HepG2 (cell line): ENCODE results near the gene SPNS2. TPM values are rescaled to one million over a fixed set of nuclear protein-coding genes. Genes with fewer than 3 reads are reported as not detected.
A peak's percentile ranks its signal among the peaks of the same experiment; 100 is the strongest.

Experiments used
- FOXA3 ChIP-seq: IDR thresholded peaks from 2 replicates; pipeline ENCODE4 v1.6.1; 2016; ENCODE audit warnings: missing genetic modification reagents, missing compliant biosample characterization
- HNF4G ChIP-seq, 2 experiments: sonication (generic) in 1 of 2; formaldehyde crosslinking in 1 of 2; IDR thresholded peaks; 2 replicates each; pipeline versions ENCODE4 v1.4.0 to v1.6.1; 2011 to 2020; ENCODE audit warnings: borderline replicate concordance in 2 of 2, low read depth in 2 of 2, mild to moderate bottlenecking in 2 of 2, low read length in 1 of 2, missing genetic modification reagents in 1 of 2, moderate library complexity in 1 of 2
- KDM4B ChIP-seq: sonication (generic); formaldehyde crosslinking; IDR thresholded peaks from 2 replicates; pipeline ENCODE4 v1.4.0; 2020; ENCODE audit warnings: missing genetic modification reagents
- KLF15 ChIP-seq: sonication (generic); formaldehyde crosslinking; IDR thresholded peaks from 2 replicates; pipeline ENCODE4 v1.8.1; 2023; ENCODE audit warnings: borderline replicate concordance, mild to moderate bottlenecking, inconsistent platforms, missing genetic modification reagents, mixed read lengths
- MIER3 ChIP-seq: IDR thresholded peaks from 2 replicates; pipeline ENCODE4 v1.6.1; 2016; ENCODE audit warnings: missing compliant biosample characterization, borderline replicate concordance
- MXI1 ChIP-seq: IDR thresholded peaks from 3 replicates; pipeline ENCODE4 v1.6.1; 2012; ENCODE audit warnings: low read depth, low read length, inconsistent platforms, borderline replicate concordance
- NFKB2 ChIP-seq: sonication (generic); formaldehyde crosslinking; IDR thresholded peaks from 2 replicates; pipeline ENCODE4 v1.4.0; 2020; ENCODE audit warnings: missing genetic modification reagents, borderline replicate concordance
- NR2F6 ChIP-seq, 2 experiments: IDR thresholded peaks; 2 replicates each; pipeline ENCODE4 v1.6.1; 2016; ENCODE audit warnings: antibody characterized with exemption in 1 of 2, mild to moderate bottlenecking in 1 of 2
- PRDM4 ChIP-seq: sonication (generic); formaldehyde crosslinking; IDR thresholded peaks from 2 replicates; pipeline ENCODE4 v1.9.0; 2021; ENCODE audit warnings: missing genetic modification reagents, borderline replicate concordance
- SMAD3 ChIP-seq: sonication (generic); formaldehyde crosslinking; IDR thresholded peaks from 2 replicates; pipeline ENCODE4 v1.4.0; 2020; ENCODE audit warnings: missing genetic modification reagents
- SOX13 ChIP-seq, 3 experiments: fragments of 450-650 bp in 1 of 3; sonication (generic) in 1 of 3; formaldehyde crosslinking in 1 of 3; IDR thresholded peaks in 2 of 3; conservative IDR thresholded peaks in 1 of 3; 2 replicates each; pipeline versions ENCODE4 v1.5.0 to v1.6.1; 2016 to 2020; ENCODE audit warnings: antibody characterized with exemption in 1 of 3, mild to moderate bottlenecking in 1 of 3, missing compliant biosample characterization in 1 of 3, missing genetic modification reagents in 1 of 3, moderate library complexity in 1 of 3
- TP53 ChIP-seq: sonication (generic); formaldehyde crosslinking; conservative IDR thresholded peaks from 2 replicates; pipeline ENCODE4 v1.4.0; 2020; ENCODE audit warnings: missing genetic modification reagents
- ZBTB3 ChIP-seq: sonication (generic); formaldehyde crosslinking; IDR thresholded peaks from 2 replicates; pipeline ENCODE4 v1.4.0; 2020; ENCODE audit warnings: low read depth, mild to moderate bottlenecking, moderate library complexity, missing genetic modification reagents, borderline replicate concordance
- ZBTB7B ChIP-seq: sonication (generic); formaldehyde crosslinking; IDR thresholded peaks from 2 replicates; pipeline ENCODE4 v1.4.0; 2020; ENCODE audit warnings: missing genetic modification reagents
- ZNF124 ChIP-seq: sonication (generic); formaldehyde crosslinking; IDR thresholded peaks from 2 replicates; pipeline ENCODE4 v1.4.0; 2020; ENCODE audit warnings: missing genetic modification reagents
- ZNF614 ChIP-seq: IDR thresholded peaks from 2 replicates; pipeline ENCODE4 v1.6.1; 2018; ENCODE audit warnings: missing biosample characterization, missing genetic modification reagents, inconsistent platforms, borderline replicate concordance
- ZNF629 ChIP-seq: sonication (generic); formaldehyde crosslinking; conservative IDR thresholded peaks from 2 replicates; pipeline ENCODE4 v1.5.0; 2020; ENCODE audit warnings: missing genetic modification reagents
- ZNF7 ChIP-seq: IDR thresholded peaks from 2 replicates; pipeline ENCODE4 v1.6.1; 2016; ENCODE audit warnings: missing biosample characterization, missing genetic modification reagents
- ZSCAN25 ChIP-seq: sonication (generic); formaldehyde crosslinking; IDR thresholded peaks from 2 replicates; pipeline ENCODE4 v1.8.0; 2022; ENCODE audit warnings: mild to moderate bottlenecking, missing genetic modification reagents
- ZSCAN30 ChIP-seq: sonication (generic); formaldehyde crosslinking; IDR thresholded peaks from 2 replicates; pipeline ENCODE4 v1.5.0; 2020; ENCODE audit warnings: mild to moderate bottlenecking, missing genetic modification reagents
- polyA plus RNA-seq, 8 experiments: library from polyadenylated mRNA; depleted of rRNA in 3 of 8; stranded (reverse) in 7 of 8; unstranded in 1 of 8; fragments of >200 nt; fragmentation: Illumina TruSeq in 4 of 8; extraction: Trizol in 4 of 8; gene quantifications; 2 replicates each; pipeline versions ENCODE4 v1.2.1 to v1.2.3, GENCODE V29; 2011 to 2016; ENCODE audit warnings: low read depth in 4 of 8, missing spikeins in 1 of 8, mixed read lengths in 1 of 8; ENCODE audit not compliant: insufficient read depth in 1 of 8
- total RNA-seq, 5 experiments: library from RNA; depleted of rRNA; stranded (reverse); fragments of >200 nt; fragmentation: Illumina TruSeq; extraction: Trizol; gene quantifications; 2 replicates each; pipeline ENCODE4 v1.2.3, GENCODE V29; 2016; ENCODE audit warnings: low read depth in 1 of 5
- TF ChIP-seq, protein P1 (sequence below): sonication (generic); formaldehyde crosslinking; IDR thresholded peaks from 2 replicates; pipeline ENCODE4 v1.4.0; 2020; ENCODE audit warnings: mild to moderate bottlenecking, missing genetic modification reagents, borderline replicate concordance

The SPNS2 gene
- total and polyA plus RNA-seq, 2 of the 13 experiments (the other 11 are each of a cell fraction or from before 2014, with no cell fraction given), result 0.01 TPM; not detected in 1

DNA sequence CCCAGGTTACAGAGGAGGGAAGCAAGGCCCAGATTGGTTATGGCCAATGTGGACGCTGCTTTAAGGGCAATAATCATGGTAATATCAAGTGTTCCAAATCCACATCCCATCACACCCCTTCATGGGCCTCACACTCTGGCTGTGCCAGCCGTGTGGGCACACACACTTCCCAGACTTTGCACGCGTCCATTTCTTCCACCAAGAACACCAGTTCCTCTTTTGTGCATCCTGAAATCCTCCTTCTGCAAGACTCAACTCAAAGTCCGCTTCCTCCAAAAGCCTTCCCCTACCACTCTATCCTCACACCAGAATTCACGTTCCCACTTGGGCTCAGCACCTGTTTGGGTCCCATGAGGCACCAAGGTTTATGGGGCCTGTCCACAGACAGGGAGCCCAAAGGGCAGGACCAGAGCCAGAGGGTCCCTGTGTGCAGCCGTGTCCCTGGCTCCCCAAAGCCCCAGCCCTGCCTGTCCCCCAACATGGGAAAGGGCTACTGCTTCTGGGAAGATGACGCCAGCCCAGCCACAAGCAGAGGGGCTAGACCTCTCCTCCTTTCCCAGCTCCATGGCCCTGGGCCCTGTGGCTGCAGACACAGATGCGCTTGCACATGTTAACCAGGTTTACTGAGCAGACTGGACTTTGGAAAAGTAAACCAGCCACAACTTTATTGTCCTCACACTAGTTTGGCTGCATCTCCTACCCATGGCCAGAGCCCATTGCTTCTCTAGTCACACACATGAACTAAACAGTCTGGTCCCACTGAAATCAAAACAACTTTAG lies 44.7 kb upstream of the SPNS2 start (continued):
- TF ChIP-seq, protein P1, sequence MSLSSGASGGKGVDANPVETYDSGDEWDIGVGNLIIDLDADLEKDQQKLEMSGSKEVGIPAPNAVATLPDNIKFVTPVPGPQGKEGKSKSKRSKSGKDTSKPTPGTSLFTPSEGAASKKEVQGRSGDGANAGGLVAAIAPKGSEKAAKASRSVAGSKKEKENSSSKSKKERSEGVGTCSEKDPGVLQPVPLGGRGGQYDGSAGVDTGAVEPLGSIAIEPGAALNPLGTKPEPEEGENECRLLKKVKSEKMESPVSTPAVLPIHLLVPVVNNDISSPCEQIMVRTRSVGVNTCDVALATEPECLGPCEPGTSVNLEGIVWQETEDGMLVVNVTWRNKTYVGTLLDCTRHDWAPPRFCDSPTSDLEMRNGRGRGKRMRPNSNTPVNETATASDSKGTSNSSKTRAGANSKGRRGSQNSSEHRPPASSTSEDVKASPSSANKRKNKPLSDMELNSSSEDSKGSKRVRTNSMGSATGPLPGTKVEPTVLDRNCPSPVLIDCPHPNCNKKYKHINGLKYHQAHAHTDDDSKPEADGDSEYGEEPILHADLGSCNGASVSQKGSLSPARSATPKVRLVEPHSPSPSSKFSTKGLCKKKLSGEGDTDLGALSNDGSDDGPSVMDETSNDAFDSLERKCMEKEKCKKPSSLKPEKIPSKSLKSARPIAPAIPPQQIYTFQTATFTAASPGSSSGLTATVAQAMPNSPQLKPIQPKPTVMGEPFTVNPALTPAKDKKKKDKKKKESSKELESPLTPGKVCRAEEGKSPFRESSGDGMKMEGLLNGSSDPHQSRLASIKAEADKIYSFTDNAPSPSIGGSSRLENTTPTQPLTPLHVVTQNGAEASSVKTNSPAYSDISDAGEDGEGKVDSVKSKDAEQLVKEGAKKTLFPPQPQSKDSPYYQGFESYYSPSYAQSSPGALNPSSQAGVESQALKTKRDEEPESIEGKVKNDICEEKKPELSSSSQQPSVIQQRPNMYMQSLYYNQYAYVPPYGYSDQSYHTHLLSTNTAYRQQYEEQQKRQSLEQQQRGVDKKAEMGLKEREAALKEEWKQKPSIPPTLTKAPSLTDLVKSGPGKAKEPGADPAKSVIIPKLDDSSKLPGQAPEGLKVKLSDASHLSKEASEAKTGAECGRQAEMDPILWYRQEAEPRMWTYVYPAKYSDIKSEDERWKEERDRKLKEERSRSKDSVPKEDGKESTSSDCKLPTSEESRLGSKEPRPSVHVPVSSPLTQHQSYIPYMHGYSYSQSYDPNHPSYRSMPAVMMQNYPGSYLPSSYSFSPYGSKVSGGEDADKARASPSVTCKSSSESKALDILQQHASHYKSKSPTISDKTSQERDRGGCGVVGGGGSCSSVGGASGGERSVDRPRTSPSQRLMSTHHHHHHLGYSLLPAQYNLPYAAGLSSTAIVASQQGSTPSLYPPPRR, result peak; percentile 55; the same call in 1 of the 2 replicates
- TF ChIP-seq ZSCAN30 (CRISPR knock-in tag) (no peak), ZNF614 (CRISPR knock-in tag) (peak; percentile 82; the same call in 1 of the 2 replicates), FOXA3 (CRISPR knock-in tag) (peak; percentile 93), KLF15 (CRISPR knock-in tag) (no peak), TP53 (no peak), SMAD3 (CRISPR knock-in tag) (peak; percentile 36; the same call in 1 of the 2 replicates), SOX13 (IDR thresholded peaks at IDR 0.05) (no peak), SOX13 (CRISPR knock-in tag; conservative IDR thresholded peaks at IDR 0.05 in 1 of 2, IDR thresholded peaks at IDR 0.05 in 1 of 2) (peak in 1 of 2 experiments; percentile 68; a peak in 1 of 4 replicates), ZBTB7B (CRISPR knock-in tag) (peak; percentile 46; the same call in 1 of the 2 replicates), NFKB2 (CRISPR knock-in tag) (peak; percentile 37; the same call in 1 of the 2 replicates), MXI1 (peak; percentile 30; the same call in 1 of the 3 replicates), ZNF124 (CRISPR knock-in tag) (peak; percentile 36; the same call in 1 of the 2 replicates), ZNF7 (CRISPR knock-in tag) (peak; percentile 90), ZSCAN25 (peak; percentile 29; the same call in 1 of the 2 replicates), NR2F6 (IDR thresholded peaks at IDR 0.05) (no peak), NR2F6 (CRISPR knock-in tag; IDR thresholded peaks at IDR 0.05) (0 out of 2 replicates have a peak, but pooled peaks have one; percentile 20), ZNF629 (CRISPR knock-in tag) (peak; percentile 65), KDM4B (CRISPR knock-in tag) (0 out of 2 replicates have a peak, but pooled peaks have one; percentile 60), PRDM4 (CRISPR knock-in tag) (no peak), HNF4G (IDR thresholded peaks at IDR 0.05; ENCODE audit: borderline replicate concordance, low read depth, low read length) (peak; percentile 92), HNF4G (CRISPR knock-in tag; IDR thresholded peaks at IDR 0.05; ENCODE audit: borderline replicate concordance, low read depth) (peak; percentile 84; the same call in 1 of the 2 replicates), MIER3 (CRISPR knock-in tag) (peak; percentile 54; the same call in 1 of the 2 replicates), ZBTB3 (CRISPR knock-in tag) (no peak)
